Keratinocyte (primary cell): ENCODE measurements around the gene ZBTB44. TPM values are rescaled to one million over a fixed set of nuclear protein-coding genes. Genes with fewer than 3 reads are reported as not detected.

Experiments
- DNase-seq: peaks from one replicate; pipeline ENCODE4 v3.0.0-alpha.2; 2011; ENCODE audit warnings: low read depth, missing footprints, low spot score
- FAIRE-seq: peaks from 2 replicates; lab custom pipeline; 2011; peaks lifted over from hg19 to GRCh38; lab: Jason Lieb, UNC
- H2AFZ ChIP-seq: 2 replicates; pipeline ENCODE4 v1.6.0; 2012; ENCODE audit warnings: low read length, control low read depth, inconsistent platforms; ENCODE audit not compliant: control insufficient read depth
- H3K27ac ChIP-seq: 2 replicates; pipeline ENCODE4 v1.5.1; 2011; ENCODE audit warnings: low read length; ENCODE audit not compliant: control insufficient read depth, insufficient read depth
- H3K27me3 ChIP-seq: 3 replicates; pipeline ENCODE4 v1.6.0; 2011; ENCODE audit warnings: low read length; ENCODE audit not compliant: control insufficient read depth, insufficient read depth; ENCODE audit errors: extremely low read depth
- H3K36me3 ChIP-seq, 2 experiments: 2 replicates in 1 of 2; 3 replicates in 1 of 2; pipeline ENCODE4 v1.5.1; 2011; ENCODE audit warnings: low read length in 2 of 2, mild to moderate bottlenecking in 1 of 2; ENCODE audit not compliant: control insufficient read depth in 2 of 2, insufficient read depth in 2 of 2; ENCODE audit errors: extremely low read depth in 1 of 2
- H3K4me1 ChIP-seq: 3 replicates; pipeline ENCODE4 v1.5.1; 2011; ENCODE audit warnings: low read length; ENCODE audit not compliant: control insufficient read depth, insufficient read depth; ENCODE audit errors: extremely low read depth
- H3K4me2 ChIP-seq: 3 replicates; pipeline ENCODE4 v1.6.0; 2011; ENCODE audit warnings: low read depth, low read length; ENCODE audit not compliant: control insufficient read depth, insufficient read depth; ENCODE audit errors: extremely low read depth
- H3K4me3 ChIP-seq, 3 experiments: fragments of 200-600 bp in 1 of 3; sonication (generic) in 1 of 3; 2 replicates in 2 of 3; 3 replicates in 1 of 3; pipeline ENCODE4 v1.5.1; 2011 to 2016; ENCODE audit warnings: low read length in 3 of 3, mild to moderate bottlenecking in 3 of 3, control low read depth in 2 of 3, inconsistent platforms in 1 of 3, low read depth in 1 of 3, mixed read lengths in 1 of 3, mixed run types in 1 of 3, moderate library complexity in 1 of 3; ENCODE audit not compliant: control insufficient read depth in 2 of 3, insufficient read depth in 2 of 3; ENCODE audit errors: extremely low read depth in 1 of 3
- H3K79me2 ChIP-seq: 2 replicates; pipeline ENCODE4 v1.6.0; 2012; ENCODE audit warnings: low read length; ENCODE audit not compliant: control insufficient read depth, insufficient read depth
- H3K9ac ChIP-seq: 3 replicates; pipeline ENCODE4 v1.6.0; 2011; ENCODE audit warnings: low read length; ENCODE audit not compliant: control insufficient read depth, insufficient read depth; ENCODE audit errors: extremely low read depth
- H3K9me1 ChIP-seq: 3 replicates; pipeline ENCODE4 v1.6.0; 2011; ENCODE audit warnings: low read length; ENCODE audit not compliant: control insufficient read depth, insufficient read depth; ENCODE audit errors: extremely low read depth
- H3K9me3 ChIP-seq: 2 replicates; pipeline ENCODE4 v1.5.1; 2012; ENCODE audit warnings: low read depth, low read length; ENCODE audit not compliant: control insufficient read depth
- H4K20me1 ChIP-seq: 3 replicates; pipeline ENCODE4 v1.6.0; 2011; ENCODE audit warnings: low read length; ENCODE audit not compliant: control insufficient read depth, insufficient read depth; ENCODE audit errors: extremely low read depth
- EZH2 ChIP-seq: IDR thresholded peaks from one replicate; pipeline ENCODE4 v1.6.1; 2012; ENCODE audit warnings: inconsistent platforms, mild to moderate bottlenecking, low read length, moderate library complexity
- dilution Hi-C: fragments of 300-500 bp; cut with MboI; formaldehyde crosslinking; loops from one replicate; pipeline ENCODE4 v1.7.0; 2020; ENCODE audit warnings: low sequenced_read_pairs; ENCODE audit not compliant: extremely low pct_ligation_motif_present
- polyA plus RNA-seq, 5 experiments: library from polyadenylated mRNA; depleted of rRNA in 3 of 5; stranded (reverse) in 3 of 5; stranded (forward) in 1 of 5; unstranded in 1 of 5; fragments of >200 nt; gene quantifications; 1 replicate in 1 of 5; 2 replicates in 3 of 5; 3 replicates in 1 of 5; pipeline versions ENCODE4 v1.2.1 to v1.2.3, GENCODE V29; 2011 to 2012; ENCODE audit warnings: missing spikeins in 2 of 5, low read depth in 1 of 5, low replicate concordance in 1 of 5
- TF ChIP-seq, protein P1 (sequence below), 3 experiments: IDR thresholded peaks in 1 of 3; conservative IDR thresholded peaks in 1 of 3; optimal IDR thresholded peaks in 1 of 3; 2 replicates in 2 of 3; 3 replicates in 1 of 3; pipeline versions ENCODE3 to v1.5.1; 2011; ENCODE audit warnings: low read length in 3 of 3, mild to moderate bottlenecking in 3 of 3, moderate library complexity in 2 of 3, control low read depth in 1 of 3, inconsistent platforms in 1 of 3; ENCODE audit not compliant: insufficient read depth in 2 of 3; ENCODE audit errors: extremely low read depth in 1 of 3

Gene ZBTB44
- polyA plus RNA-seq, 1 donor (not counting 4 experiments of a cell fraction or from before 2014, with no cell fraction given), result 16.8 TPM

DNA sequence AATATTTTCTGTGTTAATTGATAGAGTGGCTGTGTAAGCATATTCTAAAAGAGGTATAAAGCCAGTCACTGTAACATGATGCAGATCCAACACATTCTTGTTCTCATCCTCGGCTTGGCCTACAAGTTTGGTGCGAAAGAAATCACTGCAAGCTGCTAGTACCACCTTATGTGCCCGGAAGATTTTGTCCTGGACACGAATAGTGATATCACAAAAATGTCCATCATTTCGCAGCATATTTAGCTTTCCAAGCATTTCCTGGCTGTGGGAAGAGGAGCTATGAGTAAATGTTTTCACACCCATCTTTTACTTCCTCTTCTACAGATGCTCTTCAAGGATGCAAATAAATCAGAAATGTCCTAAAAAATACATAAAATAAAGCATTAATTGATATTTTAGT is 53.1 kb downstream of the ZBTB44 start:
- Histone ChIP-seq H3K4me2 (no peak overlapping the region), H3K27ac (no peak overlapping the region), H3K36me3 (peaks cover 4 to 5% of the 10 kb centered on the region in 2 experiments), H4K20me1 (no peaks in the 10 kb centered on the region), H3K9me3 (no peaks in the 10 kb centered on the region), H3K79me2 (peaks cover 5% of the 10 kb centered on the region), H3K9me1 (no peaks in the 10 kb centered on the region), H3K9ac (no peak overlapping the region), H3K4me1 (no peaks in the 10 kb centered on the region), H2AFZ (no peak overlapping the region), H3K27me3 (no peaks in the 10 kb centered on the region), H3K4me3 (no peak overlapping the region)
- dilution Hi-C loops, result no loop called here
- TF ChIP-seq EZH2, result no peak
- TF ChIP-seq, protein P1, sequence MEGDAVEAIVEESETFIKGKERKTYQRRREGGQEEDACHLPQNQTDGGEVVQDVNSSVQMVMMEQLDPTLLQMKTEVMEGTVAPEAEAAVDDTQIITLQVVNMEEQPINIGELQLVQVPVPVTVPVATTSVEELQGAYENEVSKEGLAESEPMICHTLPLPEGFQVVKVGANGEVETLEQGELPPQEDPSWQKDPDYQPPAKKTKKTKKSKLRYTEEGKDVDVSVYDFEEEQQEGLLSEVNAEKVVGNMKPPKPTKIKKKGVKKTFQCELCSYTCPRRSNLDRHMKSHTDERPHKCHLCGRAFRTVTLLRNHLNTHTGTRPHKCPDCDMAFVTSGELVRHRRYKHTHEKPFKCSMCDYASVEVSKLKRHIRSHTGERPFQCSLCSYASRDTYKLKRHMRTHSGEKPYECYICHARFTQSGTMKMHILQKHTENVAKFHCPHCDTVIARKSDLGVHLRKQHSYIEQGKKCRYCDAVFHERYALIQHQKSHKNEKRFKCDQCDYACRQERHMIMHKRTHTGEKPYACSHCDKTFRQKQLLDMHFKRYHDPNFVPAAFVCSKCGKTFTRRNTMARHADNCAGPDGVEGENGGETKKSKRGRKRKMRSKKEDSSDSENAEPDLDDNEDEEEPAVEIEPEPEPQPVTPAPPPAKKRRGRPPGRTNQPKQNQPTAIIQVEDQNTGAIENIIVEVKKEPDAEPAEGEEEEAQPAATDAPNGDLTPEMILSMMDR (optimal IDR thresholded peaks at IDR 0.05 in 1 of 3, IDR thresholded peaks at IDR 0.05 in 1 of 3, conservative IDR thresholded peaks at IDR 0.05 in 1 of 3; ENCODE audit: extremely low read depth in 1 of 3, insufficient read depth in 2 of 3, low read length in 3 of 3), result no peak
- no peak for FAIRE-seq
- DNase-seq, result no peak

DNA sequence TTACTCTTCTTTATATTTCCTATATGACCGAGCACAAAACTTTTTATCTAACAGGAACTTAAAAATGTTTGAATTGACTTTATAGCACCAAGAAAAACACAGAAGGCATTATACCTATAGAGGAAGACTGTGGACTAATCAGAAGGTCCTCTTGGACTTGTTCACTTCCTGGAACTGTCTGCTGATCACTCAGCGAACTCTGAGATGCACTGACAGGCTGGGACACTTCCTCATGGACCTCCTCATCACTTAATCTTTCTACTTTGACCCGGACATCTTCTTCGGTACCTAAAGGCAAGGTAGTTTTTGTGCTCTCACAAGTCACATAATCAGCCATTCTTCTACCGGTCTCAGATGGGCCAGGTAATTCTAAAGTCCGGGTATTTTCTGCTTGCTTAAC is 54.0 kb downstream of the ZBTB44 start:
- FAIRE-seq, result no peak
- Histone ChIP-seq H3K4me1 (no peaks in the 10 kb centered on the region), H3K9me1 (no peaks in the 10 kb centered on the region), H3K27ac (no peak overlapping the region), H3K27me3 (no peaks in the 10 kb centered on the region), H3K4me2 (no peak overlapping the region), H3K4me3 (no peak overlapping the region), H3K79me2 (peaks cover 5% of the 10 kb centered on the region), H3K36me3 (peaks cover 4 to 5% of the 10 kb centered on the region in 2 experiments), H3K9ac (no peak overlapping the region), H4K20me1 (no peaks in the 10 kb centered on the region), H2AFZ (no peak overlapping the region), H3K9me3 (no peaks in the 10 kb centered on the region)
- TF ChIP-seq, protein P1 (optimal IDR thresholded peaks at IDR 0.05 in 1 of 3, IDR thresholded peaks at IDR 0.05 in 1 of 3, conservative IDR thresholded peaks at IDR 0.05 in 1 of 3; ENCODE audit: extremely low read depth in 1 of 3, insufficient read depth in 2 of 3, low read length in 3 of 3), result no peak
- TF ChIP-seq EZH2, result no peak
- DNase-seq, result no peak
- dilution Hi-C loops, result no loop called here
